ENCODE data around the gene SLX9.

Gene SLX9

DNA sequence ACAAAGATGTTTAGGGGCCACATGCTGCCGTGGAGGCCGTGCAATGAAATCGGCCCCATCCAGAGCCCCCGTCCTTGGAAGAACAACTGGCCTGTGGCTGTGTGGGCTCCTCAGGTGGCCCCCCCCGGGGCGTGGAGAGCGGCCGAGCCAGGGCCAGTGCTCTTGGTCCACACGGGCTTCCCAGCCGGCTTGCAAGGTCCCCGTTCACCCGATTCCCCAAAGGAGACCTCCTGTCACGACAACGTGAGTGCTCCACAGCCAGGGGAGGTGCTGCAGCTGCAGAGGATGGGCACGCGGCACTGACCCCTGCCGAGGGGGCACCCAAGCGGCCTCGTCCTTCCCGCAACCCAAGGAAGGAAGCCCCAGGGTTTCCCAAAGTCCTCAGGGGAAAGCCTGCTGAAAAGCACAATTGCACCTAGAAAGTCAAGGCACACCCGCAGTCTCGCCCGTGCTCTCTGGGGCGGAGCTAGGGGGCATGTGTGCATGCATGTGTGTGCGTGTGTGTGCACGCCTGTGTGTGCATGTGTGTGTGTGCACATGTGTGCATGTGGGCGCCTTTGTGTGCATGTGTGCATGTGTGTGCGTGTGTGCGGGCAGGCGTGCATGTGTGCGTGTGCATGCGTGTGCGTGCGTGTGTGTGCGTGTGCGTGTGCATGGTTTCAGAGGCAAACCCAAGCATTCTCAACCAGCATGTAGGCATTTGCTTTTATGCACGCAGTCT, 48.2 kb downstream of the SLX9 start:
- no peak for DNase-seq

DNA sequence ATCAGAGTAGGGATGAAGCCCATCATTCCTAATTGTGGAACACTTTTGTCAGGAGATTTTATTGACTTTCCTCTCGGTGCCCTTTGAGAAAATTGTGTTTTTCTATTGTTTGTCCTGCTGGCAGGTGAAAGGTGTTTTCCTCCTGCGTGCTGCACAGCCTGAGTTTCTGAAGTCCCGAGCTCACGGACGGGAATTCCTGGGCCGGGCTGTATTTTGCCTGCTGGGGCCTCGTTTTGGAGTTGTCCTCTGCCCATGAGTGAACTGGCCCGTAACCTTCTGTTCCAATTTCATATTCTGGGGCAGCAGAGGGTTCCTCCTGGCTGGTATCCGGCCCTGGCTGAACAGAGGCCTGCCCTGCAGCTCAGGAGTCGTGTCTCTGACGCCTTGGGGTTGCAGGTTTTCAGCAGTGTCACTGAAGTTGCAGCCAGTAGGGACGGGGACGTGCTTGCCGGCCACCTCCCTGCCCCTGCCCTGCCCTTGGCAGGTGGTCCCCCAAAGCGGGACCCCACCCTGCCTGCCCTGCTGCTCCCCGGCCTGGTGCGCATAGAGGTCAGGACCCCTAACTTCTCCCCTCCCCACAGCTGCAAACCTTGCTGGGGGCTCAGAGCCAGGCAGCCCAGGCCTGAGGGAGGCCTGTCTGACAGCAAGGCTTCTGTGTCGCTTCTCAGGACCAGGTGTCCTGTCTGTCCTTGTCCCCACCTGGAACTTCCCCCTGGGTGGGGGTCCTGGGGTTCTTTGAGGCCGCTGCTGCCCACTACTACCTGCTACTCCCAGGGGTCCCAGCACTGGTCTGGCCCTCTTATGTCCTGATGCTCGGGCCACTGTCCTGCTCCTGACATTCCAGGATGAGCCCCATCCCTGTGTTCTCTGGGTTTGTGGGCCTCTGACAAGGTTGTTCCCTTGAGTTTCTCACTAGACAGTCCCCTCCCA, 49.0 kb downstream of the SLX9 start:
- no peak for DNase-seq

DNA sequence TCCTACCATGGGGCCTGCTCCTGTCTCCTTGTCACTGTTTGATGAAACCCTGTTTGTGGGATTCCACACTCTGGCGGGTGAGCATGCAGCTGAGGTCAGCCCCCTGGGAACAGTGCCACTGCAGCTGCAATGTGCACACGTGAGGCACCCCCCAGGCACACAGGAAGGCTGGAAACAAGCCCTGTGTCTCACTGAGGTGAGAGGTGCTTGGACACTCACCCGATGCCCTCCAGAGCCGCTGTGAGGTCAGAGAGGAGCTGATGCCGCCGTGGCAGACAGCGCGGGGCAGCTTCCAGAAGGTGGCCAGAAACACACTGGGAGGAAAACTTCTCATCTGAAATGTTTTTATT, 49.7 kb downstream of the SLX9 start:
- no peak for DNase-seq

DNA sequence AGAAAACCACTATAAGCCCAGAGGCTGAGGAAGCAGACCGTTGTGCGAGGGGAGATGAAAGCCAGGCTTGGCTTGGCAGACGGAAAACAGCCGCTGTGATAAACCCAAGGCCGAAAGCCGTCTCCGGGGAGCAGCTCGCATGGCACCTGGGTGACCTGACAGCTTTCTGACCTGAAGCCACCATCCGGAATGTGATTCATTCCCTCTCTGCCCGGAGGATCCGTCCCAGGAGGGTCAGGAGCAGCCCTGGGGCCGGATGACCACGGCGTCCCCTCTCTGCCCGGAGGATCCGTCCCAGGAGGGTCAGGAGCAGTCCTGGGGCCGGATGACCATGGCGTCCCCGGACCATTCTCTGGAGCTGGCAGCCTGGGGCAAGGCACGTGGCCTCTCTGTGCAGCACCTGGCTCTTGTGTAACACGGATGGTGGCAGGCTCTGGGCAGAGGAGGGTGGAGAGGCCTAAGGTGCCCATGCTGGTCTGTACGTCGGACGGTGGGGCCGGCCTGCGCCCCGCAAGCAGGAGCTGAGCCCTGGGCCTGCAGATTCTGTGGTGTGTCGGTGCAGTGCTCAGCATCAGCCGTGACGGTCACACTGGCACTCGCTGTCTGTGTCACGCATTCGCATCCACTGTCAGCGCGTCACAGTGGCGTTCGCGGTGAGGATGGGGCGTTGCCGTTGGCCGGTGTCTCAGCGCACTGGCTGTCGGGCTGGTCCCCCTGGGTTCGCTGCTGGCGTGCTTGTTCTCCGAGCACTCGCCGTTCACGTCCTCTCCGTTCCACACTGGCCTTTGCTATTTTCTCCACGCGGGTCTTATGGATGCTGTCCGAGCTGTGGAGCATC, 50.3 kb downstream of the SLX9 start:
- DNase-seq: no peak

DNA sequence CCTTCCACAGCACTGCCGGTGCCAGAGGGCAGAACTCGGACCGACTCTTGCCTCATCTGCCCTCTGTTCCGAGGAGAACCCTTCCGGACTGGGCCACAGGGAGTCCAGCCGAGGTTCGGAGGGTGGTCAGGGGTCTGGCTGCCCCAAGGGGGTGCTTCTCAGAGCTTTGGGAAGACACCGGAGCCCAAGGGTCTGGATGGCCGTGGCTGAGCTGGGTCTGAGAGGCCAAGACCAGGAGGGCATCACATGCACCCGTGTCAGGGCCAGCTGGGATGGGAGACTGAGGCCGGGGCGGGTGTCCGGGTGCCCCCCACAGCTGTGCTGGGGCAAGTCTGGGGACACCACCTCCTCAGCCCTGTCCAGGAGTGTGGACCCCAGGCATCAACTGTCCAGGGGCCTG, 51.1 kb downstream of the SLX9 start:
- no peak for DNase-seq

DNA sequence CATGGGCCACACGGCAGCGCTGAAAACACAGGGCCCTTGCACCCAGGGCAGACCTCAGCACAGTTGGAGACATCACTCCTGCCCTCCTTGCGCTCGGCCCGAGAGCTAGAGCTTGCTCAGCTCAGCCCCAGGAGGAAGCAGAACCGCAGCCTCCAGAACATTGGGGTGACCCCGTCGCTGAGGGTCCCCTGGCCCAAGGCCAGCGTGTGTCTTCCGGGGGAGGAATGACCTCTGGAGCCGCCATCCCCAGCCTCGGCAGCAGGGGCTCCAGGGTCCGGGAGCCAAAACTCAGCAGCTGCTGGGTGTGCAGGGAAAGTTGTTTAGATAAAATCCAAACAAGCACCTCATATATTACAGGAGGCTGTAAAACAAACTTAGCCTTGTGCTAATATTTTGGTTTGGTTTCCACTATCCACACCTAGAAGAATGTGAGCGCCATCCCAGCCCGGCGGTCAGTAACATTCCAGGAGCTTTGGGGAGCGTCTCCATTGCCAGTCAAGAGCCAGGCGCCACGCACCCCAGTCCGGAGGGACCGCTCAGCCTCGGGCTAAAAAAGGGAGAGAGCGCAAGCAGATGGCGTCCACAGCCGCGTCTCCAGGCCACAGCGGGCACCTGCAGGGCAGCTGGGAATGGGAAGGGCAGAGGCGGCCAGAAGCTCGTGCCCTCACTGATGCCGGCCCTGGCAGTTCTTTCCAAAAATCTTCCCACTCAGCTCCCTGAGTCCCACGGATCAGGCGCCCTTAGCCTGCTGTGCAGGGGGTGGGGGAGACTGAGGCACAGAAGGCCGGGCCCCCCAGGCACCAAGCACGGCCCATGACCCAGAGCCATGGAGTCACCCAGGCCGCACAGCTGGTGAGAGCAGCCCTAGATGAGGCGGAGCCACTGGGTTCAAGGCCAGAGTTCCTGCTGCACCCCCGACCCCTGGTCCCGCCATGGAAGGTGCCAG, 52.0 kb downstream of the SLX9 start:
- no peak for DNase-seq

DNA sequence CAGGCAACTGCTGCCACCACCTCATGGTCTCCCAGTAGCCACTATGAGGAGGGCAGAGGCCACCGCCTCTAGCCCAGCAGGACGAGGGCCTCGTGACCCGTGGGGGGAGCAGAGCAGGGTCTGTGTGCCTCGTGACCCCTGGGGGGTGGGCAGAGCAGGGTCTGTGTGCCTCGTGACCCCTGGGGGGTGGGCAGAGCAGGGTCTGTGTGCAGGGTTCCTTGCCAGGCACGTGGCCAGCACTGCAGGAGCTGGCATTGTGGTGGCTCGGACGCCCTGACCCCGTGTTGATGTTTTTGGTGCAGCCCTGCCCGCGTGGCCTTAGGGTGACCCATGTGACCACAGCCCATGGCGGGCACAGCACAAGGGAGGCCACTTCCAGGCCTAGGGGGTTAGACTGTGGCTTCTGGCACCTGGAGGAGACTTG, 52.8 kb downstream of the SLX9 start:
- no peak for DNase-seq

DNA sequence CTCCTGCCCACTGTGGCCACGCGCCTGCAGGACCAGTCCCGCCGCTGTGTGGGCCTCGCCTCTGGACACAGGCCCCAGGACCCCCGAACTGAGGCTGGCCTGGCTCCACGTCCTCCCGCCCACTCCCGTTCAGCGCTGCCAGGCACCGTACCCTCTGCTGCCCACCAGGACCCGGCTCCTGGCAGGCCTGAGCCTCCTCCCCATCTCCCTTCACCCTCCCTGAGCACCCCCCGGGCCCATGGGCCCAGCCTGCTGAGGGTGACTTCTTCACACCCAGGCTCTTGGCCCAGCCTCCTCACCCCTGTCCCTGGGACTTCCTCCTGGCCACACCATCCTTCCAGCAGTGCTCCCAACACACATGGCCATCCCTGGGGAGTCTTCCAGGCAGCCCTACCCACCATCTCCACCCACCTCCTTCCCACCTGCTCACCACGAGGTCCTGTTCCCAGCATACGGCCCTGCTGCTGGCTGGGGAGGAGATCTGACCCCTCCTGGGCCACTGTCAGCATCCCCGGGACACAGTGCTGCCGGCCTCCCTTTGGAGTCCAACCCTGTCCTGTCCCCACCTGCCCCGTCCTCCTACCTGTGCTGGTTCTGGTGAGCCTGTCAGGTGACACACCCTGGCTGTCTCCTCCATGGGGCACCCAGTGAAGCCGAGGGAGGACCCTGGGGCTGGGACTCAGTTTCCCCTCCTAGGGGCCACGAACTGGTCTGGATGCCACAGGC, 53.7 kb downstream of the SLX9 start:
- DNase-seq: no peak

DNA sequence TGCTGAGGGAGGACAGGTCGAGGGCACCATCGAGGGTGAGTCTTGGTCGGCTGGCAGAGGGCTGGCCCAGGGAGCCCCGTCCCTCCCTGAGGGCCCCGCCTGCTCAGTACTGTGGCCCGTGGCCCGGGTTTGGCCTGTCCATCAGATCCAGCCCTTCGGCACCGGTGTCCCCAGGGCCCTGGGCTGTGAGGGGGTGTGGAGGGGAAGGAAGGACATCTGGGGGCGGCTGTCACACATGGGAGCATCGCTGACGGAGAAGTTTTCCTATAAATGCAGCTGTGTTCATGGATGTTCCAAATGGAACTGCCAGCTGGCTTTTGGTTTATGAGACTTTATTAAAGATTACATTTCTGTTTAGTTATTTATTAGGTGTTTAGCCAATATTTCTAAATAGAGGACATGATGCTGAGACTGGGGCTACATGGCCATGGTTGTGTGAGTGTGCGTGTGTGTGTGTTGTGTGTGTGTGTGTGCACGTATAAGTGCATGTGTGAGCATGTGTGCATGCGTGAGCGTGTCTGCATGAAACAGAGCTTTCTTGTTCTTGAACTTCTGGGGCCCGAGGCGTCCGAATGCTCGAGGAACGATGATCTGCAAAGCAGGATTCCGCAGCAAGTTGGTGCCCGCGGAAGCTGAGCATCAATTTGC, 54.3 kb downstream of the SLX9 start:
- no peak for DNase-seq

DNA sequence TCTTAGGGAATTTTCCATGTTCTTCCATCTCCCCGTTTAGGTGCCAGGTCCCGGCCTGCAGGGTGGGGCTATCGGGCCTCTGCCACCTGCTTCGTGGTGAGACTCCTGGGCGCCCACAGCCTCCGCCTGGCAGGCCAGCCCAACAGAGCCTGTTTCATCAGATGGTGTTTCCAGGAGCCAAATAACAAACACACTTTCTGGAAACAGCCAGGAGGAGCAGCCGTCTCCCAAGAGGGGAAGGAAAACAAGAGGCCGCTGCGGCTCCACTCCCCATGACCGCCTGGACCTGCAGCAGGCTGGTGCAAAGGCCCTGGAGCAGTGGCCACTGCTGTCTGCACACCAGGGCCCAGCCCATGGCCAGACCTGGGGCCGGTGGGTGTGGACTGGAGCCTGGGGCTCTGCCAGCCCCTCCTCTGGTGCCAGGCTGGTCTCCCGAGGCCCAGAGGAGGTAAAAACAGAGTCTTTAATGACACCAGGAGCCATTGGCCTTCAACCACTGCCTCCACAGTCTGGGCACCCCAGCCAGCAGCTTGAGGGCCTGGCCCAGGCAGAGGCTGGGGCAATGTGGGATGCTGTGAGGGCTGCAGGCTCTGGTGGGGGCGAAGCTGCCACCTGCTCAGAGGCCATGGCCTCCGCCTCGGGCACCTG, 55.0 kb downstream of the SLX9 start:
- no peak for DNase-seq

DNA sequence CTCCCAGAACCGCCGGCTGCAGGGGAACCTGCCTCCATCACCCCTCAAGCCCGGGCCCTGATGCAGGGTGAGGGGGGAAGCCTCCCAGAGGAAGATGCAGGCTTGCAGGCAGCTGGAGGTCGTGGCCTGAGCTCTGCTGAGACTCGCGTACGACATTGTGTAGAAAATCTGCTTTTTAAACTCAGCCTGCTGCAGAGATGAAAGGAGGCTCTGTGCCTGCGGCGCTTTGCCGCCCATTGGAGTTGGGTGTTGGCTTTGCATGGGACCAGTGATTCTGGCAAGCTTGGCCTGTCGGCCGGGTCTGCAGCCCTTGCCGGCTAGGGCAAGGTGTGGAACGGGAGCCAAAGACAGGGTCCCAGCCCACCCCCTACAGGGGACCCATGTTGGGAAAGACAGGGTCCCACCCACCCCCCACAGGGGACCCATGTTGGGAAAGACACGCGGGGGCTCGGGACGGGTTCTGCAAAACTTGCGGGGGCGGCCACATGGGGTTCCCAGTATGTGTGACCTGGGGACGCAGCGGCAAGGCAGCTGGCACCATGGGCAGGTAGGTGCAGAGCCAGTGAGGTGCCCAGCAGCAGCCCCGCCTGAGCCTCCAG, 55.6 kb downstream of the SLX9 start:
- DNase-seq: peak in 1 of 56 donors; percentile 21

DNA sequence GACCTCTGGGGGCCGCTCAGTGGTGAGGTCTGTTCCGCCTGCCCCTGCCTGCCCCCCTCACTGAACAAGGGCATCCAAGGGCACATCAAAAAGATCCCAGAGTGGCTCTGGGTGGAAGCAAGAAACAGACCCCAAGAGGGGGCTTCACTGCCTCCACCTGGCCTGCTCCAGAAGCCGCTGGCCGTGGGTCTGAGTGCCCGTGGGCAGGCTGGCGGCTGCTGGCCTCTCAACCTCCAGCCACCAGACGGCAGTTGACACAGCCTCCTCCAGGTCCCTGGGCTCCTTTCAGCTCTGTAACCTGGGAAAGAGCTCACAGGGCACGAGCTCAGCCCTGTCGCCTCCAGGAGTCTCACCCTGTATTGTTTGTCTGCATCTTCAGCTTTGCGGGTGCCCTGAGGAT, 56.3 kb downstream of the SLX9 start:
- DNase-seq: no peak

DNA sequence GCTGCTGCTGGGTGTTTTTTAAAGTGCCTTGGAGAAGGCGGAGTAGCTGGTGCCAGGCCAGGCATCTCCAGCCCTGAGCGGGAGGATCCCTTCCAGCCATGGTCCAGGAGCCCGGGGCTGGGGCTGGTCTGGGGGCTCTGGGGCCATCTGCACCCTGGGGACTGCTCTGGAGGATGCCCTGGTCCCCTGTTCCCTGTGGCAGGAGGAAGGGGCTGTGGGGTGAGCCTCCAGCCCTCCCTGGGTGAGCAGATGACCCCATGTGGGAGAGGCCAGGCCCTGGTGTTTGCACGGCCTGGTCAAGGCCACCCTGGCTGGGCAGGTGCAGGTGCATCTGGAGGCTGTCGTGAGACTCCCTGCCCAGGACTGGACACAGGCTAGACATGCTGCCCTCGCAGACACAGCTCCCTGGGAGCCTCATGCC, 56.7 kb downstream of the SLX9 start:
- no peak for DNase-seq

DNA sequence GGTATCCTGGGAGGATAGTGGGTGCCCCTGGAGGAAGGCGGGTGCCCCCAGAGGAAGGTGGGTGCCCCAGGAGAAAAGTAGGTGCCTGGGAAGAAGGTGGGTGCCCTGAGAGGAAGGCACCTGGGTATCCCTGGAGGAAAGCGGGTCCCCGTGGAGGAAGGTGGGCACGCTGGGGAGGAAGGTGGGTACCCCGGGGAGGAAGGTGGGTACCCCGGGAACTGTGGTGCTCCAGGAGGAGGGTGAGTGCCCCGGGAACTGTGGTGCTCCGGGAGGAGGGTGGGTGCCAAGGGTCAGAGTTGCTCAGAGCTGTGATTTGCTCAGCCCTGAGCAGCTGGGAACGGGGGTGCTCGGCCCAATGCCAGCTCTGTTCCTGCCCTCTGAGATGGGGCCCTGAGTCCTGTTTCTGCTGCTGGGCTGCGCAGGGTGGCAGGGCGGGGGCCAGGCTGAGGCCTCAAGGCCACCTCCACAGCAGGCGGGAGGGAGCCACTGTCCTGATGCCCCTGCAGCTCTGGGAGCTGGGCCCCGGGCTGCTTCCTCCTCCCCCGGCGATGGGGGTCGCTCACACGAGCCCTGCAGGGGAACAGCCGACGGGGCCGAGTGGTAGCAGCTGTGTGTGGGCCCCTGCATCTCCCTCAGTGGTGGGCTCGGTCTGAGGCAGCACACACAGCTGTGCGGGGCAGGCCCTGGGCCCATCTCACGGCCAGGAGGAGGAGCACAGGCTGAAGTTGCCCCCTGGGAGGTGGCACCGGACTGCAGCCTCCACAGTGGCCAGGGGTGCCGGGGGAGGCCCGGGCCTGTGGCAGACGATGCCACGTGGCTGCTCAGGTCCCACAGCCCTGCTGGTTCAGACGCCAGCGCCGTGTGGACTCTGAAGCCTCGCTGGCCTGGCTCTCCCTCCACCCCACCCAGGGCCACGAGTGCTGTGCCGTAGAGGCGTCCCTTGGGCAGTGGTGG, 57.4 kb downstream of the SLX9 start:
- DNase-seq: no peak

DNA sequence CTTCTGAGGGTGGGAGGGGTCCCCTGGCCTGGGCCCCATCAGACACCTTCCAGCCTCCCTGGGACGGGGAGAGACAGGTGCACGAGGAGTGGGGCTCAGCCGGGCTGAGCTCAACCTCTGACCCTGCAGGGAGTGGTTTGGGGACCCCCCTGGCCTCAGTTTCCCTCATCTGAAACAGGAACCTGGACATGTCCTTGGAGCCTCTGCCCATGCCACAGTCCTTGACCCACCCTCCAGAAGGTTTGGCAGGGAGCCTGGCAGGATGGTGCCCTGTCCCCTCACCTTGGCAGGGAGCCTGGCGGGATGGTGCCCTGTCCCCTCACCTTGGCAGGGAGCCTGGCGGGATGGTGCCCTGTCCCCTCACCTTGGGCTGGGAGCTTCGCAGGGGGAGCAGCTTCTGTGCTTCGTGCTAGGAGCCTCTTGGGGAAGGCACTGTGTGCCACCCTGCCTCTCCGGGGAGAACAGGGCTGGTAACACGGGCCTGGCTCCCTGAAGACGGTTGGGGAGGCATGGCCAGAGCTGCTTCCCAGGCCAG, 58.3 kb downstream of the SLX9 start:
- no peak for DNase-seq

DNA sequence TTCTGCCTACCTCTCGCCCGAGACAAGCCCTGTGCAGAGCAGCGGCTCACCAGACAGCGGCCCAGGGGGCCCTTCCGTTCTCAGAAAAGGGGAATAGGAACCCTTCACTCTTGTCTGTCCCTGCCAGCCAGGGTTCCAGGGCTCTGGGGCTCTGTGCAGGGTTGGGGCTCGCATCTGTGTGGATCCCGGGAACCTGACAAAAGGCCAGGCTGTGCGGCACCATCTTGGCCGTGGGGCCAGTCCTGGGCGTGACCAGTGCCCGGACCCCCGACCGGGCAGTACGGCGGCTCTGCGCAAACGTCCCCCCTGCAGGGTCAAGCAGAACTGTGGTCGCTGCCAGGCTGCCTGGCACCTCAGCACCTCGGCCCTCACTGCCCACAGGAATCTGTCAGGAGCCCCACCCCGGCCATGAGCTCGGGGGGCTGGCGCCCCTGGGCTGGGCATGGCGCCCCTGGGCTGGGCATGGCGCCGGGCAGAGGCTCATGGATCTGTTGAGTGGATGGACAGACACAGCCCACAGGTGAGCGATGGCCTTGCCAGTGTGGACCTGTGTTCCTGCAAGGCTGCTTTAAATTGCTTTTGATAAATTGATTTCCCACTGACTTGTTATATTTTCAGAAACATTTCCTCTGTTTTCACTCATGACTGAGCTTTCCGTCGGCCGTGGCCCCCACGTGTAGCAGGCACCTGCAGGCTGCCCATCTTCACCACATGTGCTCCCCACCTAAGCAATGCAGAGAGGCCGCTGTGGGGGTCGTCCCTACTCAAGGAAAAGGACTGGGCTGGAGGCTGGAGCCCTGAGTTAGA, 59.0 kb downstream of the SLX9 start:
- DNase-seq: no peak

Data from amygdala (tissue), 56 donors.